ENCODE measurements around the gene SLC17A7. TPM values are rescaled to one million over a fixed set of nuclear protein-coding genes. Genes with fewer than 3 reads are reported as not detected.
"Not testable (repeated sequence)": the region's sequence is repeated elsewhere in the genome, so short reads cannot be mapped to it uniquely, and the experiment has no call there.

SLC17A7 gene
- 0.76 TPM for polyA plus RNA-seq (ENCODE audit: insufficient read length)

GRCh38 chr19:49441210-49441959 is at the start of gene SLC17A7:
TSS of gene SLC17A7 (minus strand) at chr19:49441527. CDS start at chr19:49441379, 148 bp downstream.
- no peak for DNase-seq

DNA sequence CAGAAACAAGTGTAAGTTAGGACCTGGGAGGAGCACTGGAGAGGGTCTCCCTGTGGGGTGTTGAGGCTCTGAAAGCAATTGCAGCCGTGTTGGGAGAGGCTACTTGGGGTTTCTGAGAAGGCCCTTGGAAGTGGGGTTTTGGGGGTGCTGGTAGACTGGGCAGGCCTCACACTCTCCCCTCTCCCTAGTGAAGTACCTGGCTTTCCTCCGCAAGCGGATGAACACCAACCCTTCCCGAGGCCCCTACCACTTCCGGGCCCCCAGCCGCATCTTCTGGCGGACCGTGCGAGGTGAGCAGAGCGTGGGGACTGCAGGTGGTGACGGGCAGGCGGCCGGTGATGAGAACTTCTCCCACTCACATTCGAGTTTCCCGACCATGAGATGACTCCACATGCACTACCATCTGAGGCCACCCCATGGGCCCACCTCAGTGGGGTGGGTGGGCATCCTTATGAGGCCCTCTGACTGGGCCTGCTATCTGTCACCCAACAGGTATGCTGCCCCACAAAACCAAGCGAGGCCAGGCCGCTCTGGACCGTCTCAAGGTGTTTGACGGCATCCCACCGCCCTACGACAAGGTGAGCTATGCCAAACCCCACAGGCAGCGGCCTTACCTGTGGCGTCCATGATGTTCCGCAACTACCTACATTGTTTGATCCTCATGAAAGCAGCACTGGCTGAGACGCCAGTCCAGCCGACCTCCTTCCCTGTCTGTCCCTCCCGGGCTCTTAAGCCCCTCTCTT is 49.1 kb upstream of the SLC17A7 start:
- DNase-seq: no peak

DNA sequence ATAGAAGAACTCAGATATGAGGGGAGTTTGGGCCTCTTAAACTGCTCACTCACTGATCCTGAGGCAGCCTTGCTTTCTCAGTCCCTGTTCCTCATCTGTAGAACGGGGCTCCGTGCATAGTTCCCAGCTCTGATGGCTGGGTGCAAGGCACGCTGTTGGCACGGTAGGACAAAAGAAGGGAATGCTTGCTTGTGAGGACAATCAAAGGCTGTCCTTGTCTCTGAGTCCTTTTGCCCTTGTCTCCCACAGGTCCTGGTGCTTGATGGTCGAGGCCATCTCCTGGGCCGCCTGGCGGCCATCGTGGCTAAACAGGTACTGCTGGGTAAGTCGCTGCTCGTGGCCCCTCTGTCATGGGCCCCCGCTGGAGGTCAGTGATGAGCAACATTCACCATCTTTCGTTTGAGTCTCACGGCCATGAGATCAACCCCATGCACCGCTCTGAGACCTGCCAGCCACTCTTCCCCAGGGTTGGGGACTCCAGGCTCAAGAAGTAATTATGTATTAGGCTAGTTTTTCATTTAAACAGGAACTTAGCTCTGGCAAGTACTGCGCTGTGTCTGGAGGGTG is 48.4 kb upstream of the SLC17A7 start:
- DNase-seq: no peak

DNA sequence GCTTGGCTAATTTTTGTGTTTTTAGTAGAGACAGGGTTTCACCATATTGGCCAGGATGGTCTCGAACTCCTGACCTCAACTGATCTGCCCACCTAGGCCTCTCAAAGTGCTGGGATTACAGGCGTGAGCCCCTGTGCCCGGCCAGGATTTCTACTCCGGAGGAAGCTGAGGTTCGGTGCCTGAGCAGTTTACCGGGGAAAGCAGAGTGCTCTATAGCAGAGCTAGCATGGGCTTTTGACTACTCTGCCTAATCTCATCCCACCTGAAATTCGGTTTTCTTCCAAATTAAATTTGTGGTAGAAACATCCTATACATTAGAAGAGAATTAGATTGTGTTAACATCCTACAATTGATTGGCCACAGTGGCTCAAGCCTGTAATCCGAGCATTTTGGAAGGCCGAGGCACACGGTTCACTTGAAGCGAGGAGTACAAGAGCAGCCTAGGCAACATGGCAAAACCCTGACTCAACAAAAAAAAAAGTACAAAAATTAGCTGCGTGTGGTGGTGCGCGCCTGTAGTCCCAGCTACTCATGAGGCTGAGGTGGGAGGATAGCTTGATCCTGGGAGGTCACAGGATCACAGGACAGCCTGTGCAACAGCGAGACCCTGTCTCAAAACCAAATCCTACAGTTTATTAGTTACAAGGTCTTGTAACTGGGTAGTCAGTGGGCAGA is 47.7 kb upstream of the SLC17A7 start:
- no peak for DNase-seq

GRCh38 chr19:49488046-49488862 is 46.9 kb upstream of the SLC17A7 start:
- DNase-seq: no peak

DNA sequence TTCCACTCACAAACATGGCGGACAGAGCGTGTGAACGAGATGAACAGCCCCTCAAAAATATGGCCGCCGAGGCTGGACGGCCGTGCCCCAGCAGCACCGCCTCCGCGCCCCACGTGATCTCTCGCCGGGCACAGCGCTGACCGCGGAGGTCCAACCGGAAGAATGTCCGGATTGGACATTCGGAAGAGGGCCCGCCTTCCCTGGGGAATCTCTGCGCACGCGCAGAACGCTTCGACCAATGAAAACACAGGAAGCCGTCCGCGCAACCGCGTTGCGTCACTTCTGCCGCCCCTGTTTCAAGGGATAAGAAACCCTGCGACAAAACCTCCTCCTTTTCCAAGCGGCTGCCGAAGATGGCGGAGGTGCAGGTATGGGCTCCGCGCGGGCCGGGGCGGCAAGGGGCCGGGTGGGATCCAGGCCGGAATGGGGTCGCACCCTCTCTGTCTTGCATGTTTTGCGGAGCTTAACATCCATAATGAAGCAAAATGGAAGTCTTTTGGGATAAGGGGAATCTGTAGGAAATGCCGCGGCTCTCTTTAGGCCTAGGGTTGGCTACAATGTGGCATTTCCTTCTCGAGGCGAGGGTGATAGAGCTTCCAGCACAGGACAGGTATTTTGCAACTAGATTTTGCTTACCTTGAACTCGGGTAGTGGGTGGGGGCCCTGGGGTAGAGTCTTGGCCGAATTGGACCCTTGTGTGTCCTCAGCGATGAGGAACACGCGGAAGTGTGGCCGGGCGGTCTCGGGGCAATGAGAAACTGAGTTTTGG is 46.1 kb upstream of the SLC17A7 start, which contains the start of gene RPL13A:
TSS of gene RPL13A (plus strand) at position 332 of the 769 bp plus-strand sequence. CDS start at position 354, 22 bp downstream.
- peak; percentile 100 for DNase-seq

- no peak for DNase-seq
These were observed 45.5 kb upstream of the SLC17A7 start for GRCh38 chr19:49486710-49487276.

- no peak for DNase-seq
These were observed 44.9 kb upstream of the SLC17A7 start for GRCh38 chr19:49486232-49486631.

- no peak for DNase-seq
These were observed 39.8 kb upstream of the SLC17A7 start for GRCh38 chr19:49481020-49481683.

DNA sequence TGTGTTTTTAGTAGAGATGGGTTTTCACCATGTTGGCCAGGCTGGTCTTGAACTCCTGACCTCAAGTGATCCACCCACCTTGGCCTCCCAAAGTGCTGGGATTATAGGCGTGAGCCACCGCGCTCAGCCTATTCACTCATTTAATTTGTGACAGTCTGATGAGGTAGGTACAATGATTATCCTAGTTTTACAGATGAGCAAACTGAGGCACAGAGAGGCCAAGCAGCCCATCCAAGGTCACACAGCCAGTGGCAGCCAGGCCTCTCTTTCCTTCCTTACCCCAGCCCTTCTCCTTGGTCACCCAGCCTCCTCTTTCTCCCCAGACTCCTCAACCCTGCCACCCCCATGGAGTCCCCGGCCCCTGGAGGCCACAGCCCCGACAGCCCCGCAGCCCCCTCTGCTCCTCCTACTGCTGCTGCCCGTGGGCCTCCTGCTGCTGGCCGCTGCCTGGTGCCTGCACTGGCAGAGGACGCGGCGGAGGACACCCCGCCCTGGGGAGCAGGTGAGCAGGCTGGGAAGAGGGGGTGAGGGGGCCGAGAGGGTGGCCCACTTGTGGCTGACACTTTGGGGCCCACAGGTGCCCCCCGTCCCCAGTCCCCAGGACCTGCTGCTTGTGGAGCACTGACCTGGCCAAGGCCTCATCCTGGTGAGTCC is 38.8 kb upstream of the SLC17A7 start:
- DNase-seq: no peak

GRCh38 chr19:49475995-49476880 is 34.9 kb upstream of the SLC17A7 start:
- no peak for DNase-seq

DNA sequence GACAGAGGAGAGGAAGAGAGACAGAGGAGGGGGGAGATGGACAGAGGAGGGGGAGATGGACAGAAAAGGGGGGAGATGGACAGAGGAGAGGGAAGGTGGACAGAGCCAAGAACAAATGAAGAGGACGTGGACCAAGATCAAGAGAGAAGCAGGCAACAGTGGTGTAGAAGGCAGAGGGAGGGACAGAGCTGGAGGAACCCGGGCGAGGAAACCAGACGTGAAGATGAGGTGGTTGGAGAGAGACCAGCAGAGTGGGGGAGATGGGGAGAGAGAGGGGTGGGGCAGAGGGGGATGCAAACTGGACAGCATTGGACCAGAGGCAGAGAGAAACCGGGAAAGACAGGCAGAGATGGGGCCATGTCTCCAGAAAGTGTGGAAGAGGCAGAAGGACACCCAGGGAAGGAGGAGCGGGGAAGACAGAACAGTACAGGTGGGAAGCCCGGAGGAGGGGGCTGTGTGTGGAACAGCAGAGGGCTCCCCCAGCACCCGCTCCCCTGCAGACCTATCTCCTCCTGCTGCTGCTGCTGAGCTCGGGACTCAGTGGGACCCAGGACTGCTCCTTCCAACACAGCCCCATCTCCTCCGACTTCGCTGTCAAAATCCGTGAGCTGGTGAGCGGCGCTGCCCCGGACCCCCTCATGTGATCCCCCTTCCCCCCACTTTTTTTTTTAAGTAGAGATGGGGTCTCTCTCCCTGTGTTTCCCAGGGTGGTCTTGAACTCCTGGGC is 34.0 kb upstream of the SLC17A7 start:
- no peak for DNase-seq

DNA sequence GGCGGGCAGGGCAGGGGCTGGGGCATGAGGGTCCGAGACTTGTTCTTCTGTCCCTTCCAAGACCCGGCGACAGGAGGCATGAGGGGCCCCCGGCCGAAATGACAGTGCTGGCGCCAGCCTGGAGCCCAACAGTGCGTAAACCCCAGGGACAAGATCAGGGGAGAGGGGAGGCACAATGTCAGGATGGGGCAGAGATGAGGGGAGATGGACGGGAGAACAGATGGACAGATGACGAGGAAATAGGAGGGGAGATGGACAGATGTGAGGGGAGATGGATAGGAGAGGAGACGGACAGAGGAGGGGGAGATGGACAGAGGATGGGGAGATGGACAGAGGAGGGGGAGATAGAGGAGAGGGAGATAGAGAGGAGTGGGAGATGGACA is 33.2 kb upstream of the SLC17A7 start:
- no peak for DNase-seq

- peak; percentile 86 for DNase-seq
These were observed 32.7 kb upstream of the SLC17A7 start, which contains the start of gene FLT3LG for GRCh38 chr19:49473868-49474541. TSS of gene FLT3LG (plus strand) at chr19:49474215. CDS start at chr19:49474640, 425 bp downstream.

DNA sequence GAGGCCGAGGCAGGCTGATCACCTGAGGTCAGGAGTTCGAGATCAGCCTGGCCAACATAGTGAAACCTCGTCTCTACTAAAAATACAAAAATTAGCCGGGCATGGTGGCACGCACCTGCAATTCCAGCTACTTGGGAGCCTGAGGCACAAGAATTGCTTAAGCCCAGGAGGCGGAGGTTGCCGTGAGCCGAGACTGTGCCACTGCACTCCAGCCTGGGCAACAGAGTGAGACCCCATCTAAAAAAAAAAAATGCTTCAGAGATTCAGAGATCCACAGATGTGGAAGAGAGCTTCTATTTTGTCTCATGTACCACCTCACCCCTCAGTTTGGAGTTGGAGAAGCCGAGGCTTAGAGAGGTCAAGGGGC is 32.2 kb upstream of the SLC17A7 start:
- not testable (repeated sequence) for DNase-seq

GRCh38 chr19:49472936-49473335 is 31.6 kb upstream of the SLC17A7 start:
- DNase-seq: no peak

DNA sequence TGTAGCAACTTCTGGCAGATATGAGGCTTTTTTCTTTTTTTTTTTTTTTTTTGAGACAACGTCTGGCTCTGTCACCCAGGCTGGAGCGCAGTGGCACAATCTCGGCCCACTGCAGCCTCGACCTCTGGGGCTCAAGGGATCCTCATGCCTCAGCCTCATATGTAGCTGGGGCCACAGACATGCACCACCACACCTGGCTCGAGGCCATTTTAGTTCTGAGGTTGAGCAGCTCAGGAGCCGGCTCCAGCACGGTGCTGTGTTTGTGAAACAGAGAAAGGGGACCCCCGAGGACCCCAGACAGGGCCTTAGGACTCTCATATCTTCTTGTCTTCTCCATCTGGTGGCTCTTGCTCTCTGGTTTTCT is 29.3 kb upstream of the SLC17A7 start:
- DNase-seq: no peak

Data from hindlimb muscle (tissue), 1 donor.